Heart left ventricle (tissue), 16 donors: ENCODE data around the gene MCF2L. TPM values are rescaled to one million over a fixed set of nuclear protein-coding genes. Genes with fewer than 3 reads are reported as not detected.

ENCODE experiments used
- ATAC-seq, 4 donors: fragments of 200-7000 bp; cut with Tn5 transposase; one replicate each; pipeline ENCODE4 v1.9.1; 2020 to 2022; ENCODE audit warnings: moderate library complexity in 4 of 4, mild to moderate bottlenecking in 3 of 4, moderate number of reproducible peaks in 1 of 4
- DNase-seq, 5 donors: peaks; one replicate each; pipeline ENCODE4 v3.0.0-alpha.2; 2020
- H3K27ac ChIP-seq, 12 donors: fragments of 200-600 bp; sonication (generic) in 4 of 12; one replicate each; pipeline versions ENCODE4 v1.5.0 to v1.8.0; 2016 to 2022; ENCODE audit warnings: mild to moderate bottlenecking in 2 of 12
- H3K27me3 ChIP-seq, 9 donors: fragments of 200-600 bp; sonication (generic) in 2 of 9; one replicate each; pipeline versions ENCODE4 v1.5.1 to v1.8.0; 2016 to 2022; ENCODE audit warnings: mild to moderate bottlenecking in 3 of 9
- H3K36me3 ChIP-seq, 9 donors: fragments of 200-600 bp; sonication (generic) in 2 of 9; one replicate each; pipeline versions ENCODE4 v1.5.0 to v1.8.0; 2018 to 2022; ENCODE audit warnings: mild to moderate bottlenecking in 2 of 9
- H3K4me1 ChIP-seq, 12 donors: fragments of 200-600 bp; sonication (generic) in 4 of 12; one replicate each; pipeline versions ENCODE4 v1.5.0 to v1.8.0; 2016 to 2022; ENCODE audit warnings: mild to moderate bottlenecking in 3 of 12
- H3K4me3 ChIP-seq, 12 donors: fragments of 200-600 bp; sonication (generic) in 4 of 12; one replicate each; pipeline versions ENCODE4 v1.5.0 to v1.8.0; 2017 to 2022; ENCODE audit warnings: mild to moderate bottlenecking in 9 of 12, moderate library complexity in 4 of 12
- H3K9me3 ChIP-seq, 12 donors: fragments of 200-600 bp; sonication (generic) in 4 of 12; one replicate each; pipeline versions ENCODE4 v1.5.0 to v1.8.0; 2016 to 2022; ENCODE audit warnings: mild to moderate bottlenecking in 1 of 12
- CTCF ChIP-seq, 12 donors: fragments of 200-600 bp; sonication (generic) in 4 of 12; IDR thresholded peaks; one replicate each; pipeline versions ENCODE4 v1.5.0 to v1.8.0; 2018 to 2022; ENCODE audit warnings: antibody characterized with exemption in 12 of 12, mild to moderate bottlenecking in 5 of 12
- POLR2A ChIP-seq, 2 donors: fragments of 450-650 bp; IDR thresholded peaks; one replicate each; pipeline ENCODE4 v1.6.1; 2017; ENCODE audit warnings: antibody characterized with exemption in 2 of 2, mild to moderate bottlenecking in 2 of 2, moderate library complexity in 2 of 2
- WGBS, 4 donors: extraction: QIAGEN DNeasy Blood & Tissue Kit in 2 of 4; methylation state at CpG; one replicate each; pipeline versions ENCODE4 v1.1.5 to v1.1.7; 2013 to 2018; 5-methylcytosine and 5-hydroxymethylcytosine counted together
- intact Hi-C, 10 donors: fragments of 100-400 bp; cut with DNase I; formaldehyde crosslinking; loops; one replicate each; pipeline versions ENCODE4 v1.11.1 to v1.14.2; 2022
- polyA plus RNA-seq, 2 donors: library from polyadenylated mRNA; stranded (reverse); fragments of 200-250 nt; gene quantifications; one replicate each; pipeline ENCODE4 v1.2.3, GENCODE V29; 2013
- total RNA-seq, 9 donors: library from RNA; depleted of rRNA in 2 of 9; stranded (reverse); fragments of >200 nt in 2 of 9; fragmentation: NEBNext Ultra II Directional in 3 of 9; extraction: Animal tissue kit (Norgen Biotek cat#: 25700) in 3 of 9; gene quantifications; one replicate each; pipeline versions ENCODE4 v1.1.0 to v1.2.4, GENCODE V29; 2016 to 2023
- donor health status: ischemic (EF 13 %, LVEDD 7.1; RV severe dilation, severe dysfunction).
- donor health status: healthy with polysubstance abuse.
- donor health status: DM: no; HTN: yes; CAD: no.
- donor health status: DM: no; HTN: no; CAD: no.
- donor health status: ischemic (EF 25% LVEDD 6.9; RV normal size, moderate dysfunction).
- donor health status: ischemic (EF 25% LVEDD 5.7; RV mildly dilated, moderate dysfunction).
- donor health status: healthy.
- donor health status: DM: yes; HTN: yes; CAD: no.
- donor health status: ischemic (EF 35%, LVEDD 5.7; RV mildly dilated, moderate dysfunction).
- donor health status: nonischemic (EF 11% LVEDD 7.7; RV severe dilation, severe dysfunction).
- donor health status: DM: yes; HTN: yes; CAD: no.
- donor health status: PGD.
- donor health status: ischemic (EF 29% LVEDD 5.4; RV normal size, mild dysfunction).
- donor health status: nonischemic (EF 23%, LVEDD 6.1; RV moderate dilation, normal function).

MCF2L gene
- total and polyA plus RNA-seq, 11 donors, result 26.0 to 61.0 (median 42.7) TPM

GRCh38 chr13:112953591-112954487, 15.2 kb upstream of the MCF2L start:
- no peaks in the 10 kb centered on the region for H3K36me3 ChIP-seq
- intact Hi-C loops, result loop anchor here in 2 of 10 donors (5.0 kb wide), 2 partner anchors 68 to 78 kb away; no protein-coding TSS in a partner anchor
- TF ChIP-seq CTCF (IDR thresholded peaks at IDR 0.05) (no peak), POLR2A (IDR thresholded peaks at IDR 0.05) (no peak)
- DNase-seq (no peak), ATAC-seq (no peak)
- WGBS, 4 donors, result 81 to 86% (median 85%) methylated on average over 11 to 17 of the region's 17 CpGs
- H3K9me3 ChIP-seq, result no peaks in the 10 kb centered on the region
- peaks cover 0 to 3% (median 0%) of the 10 kb centered on the region in 9 donors for H3K27me3 ChIP-seq
- no peak overlapping the region for H3K4me3 ChIP-seq
- H3K27ac ChIP-seq, result no peak overlapping the region
- H3K4me1 ChIP-seq, result peaks cover 0 to 10% (median 8%) of the 10 kb centered on the region in 12 donors

- DNase-seq (no peak), ATAC-seq (no peak)
- no peaks in the 10 kb centered on the region for H3K9me3 ChIP-seq
- no peak overlapping the region for H3K27ac ChIP-seq
- 86 to 90% (median 90%) methylated on average over 13 of the region's 13 CpGs for WGBS, 4 donors
- H3K27me3 ChIP-seq, result no peaks in the 10 kb centered on the region
- intact Hi-C loops, result loop anchor here in 2 of 10 donors (5.0 kb wide), 2 partner anchors 68 to 78 kb away; no protein-coding TSS in a partner anchor
- peaks cover 0 to 17% (median 9%) of the 10 kb centered on the region in 12 donors for H3K4me1 ChIP-seq
- TF ChIP-seq POLR2A (IDR thresholded peaks at IDR 0.05) (no peak), CTCF (IDR thresholded peaks at IDR 0.05) (no peak)
- H3K4me3 ChIP-seq, result no peak overlapping the region
- H3K36me3 ChIP-seq, result no peaks in the 10 kb centered on the region
These were observed 14.3 kb upstream of the MCF2L start for GRCh38 chr13:112954488-112955270.

- intact Hi-C loops, result no loop called here
- H3K4me3 ChIP-seq, result no peak overlapping the region
- peak in 1 of 5 donors; percentile 21 for DNase-seq
- peaks cover 0 to 24% (median 14%) of the 10 kb centered on the region in 12 donors for H3K4me1 ChIP-seq
- no peaks in the 10 kb centered on the region for H3K36me3 ChIP-seq
- 89 to 93% (median 91%) methylated on average over 15 of the region's 15 CpGs for WGBS, 4 donors
- no peak for TF ChIP-seq POLR2A (IDR thresholded peaks at IDR 0.05)
- no peak for TF ChIP-seq CTCF (IDR thresholded peaks at IDR 0.05)
- H3K27ac ChIP-seq, result no peak overlapping the region
- no peaks in the 10 kb centered on the region for H3K27me3 ChIP-seq
- no peak for ATAC-seq
- no peaks in the 10 kb centered on the region for H3K9me3 ChIP-seq
These were observed 13.6 kb upstream of the MCF2L start for GRCh38 chr13:112955271-112955937.
